Mucosa of descending colon (tissue), 3 donors: ENCODE measurements around the gene HARBI1. TPM values are rescaled to one million over a fixed set of nuclear protein-coding genes. Genes with fewer than 3 reads are reported as not detected.

Experiments used
- ATAC-seq: fragments of 200-7000 bp; cut with Tn5 transposase; one replicate; pipeline ENCODE4 v1.9.1; 2020; ENCODE audit warnings: mild to moderate bottlenecking, moderate library complexity
- DNase-seq, 3 donors: peaks; one replicate each; pipeline ENCODE4 v3.0.0-alpha.2; 2020
- H3K36me3 ChIP-seq: fragments of 200-600 bp; one replicate; pipeline ENCODE4 v1.8.0; 2021; ENCODE audit warnings: low read depth, mild to moderate bottlenecking
- H3K4me1 ChIP-seq: fragments of 200-600 bp; one replicate; pipeline ENCODE4 v1.8.0; 2021; ENCODE audit warnings: low read depth, mild to moderate bottlenecking
- H3K4me3 ChIP-seq: fragments of 200-600 bp; one replicate; pipeline ENCODE4 v1.8.0; 2021; ENCODE audit warnings: mild to moderate bottlenecking
- H3K9me3 ChIP-seq: fragments of 200-600 bp; one replicate; pipeline ENCODE4 v1.8.0; 2021; ENCODE audit warnings: mild to moderate bottlenecking
- intact Hi-C, 2 donors: fragments of 100-400 bp; cut with DNase I in 1 of 2; cut with micrococcal nuclease in 1 of 2; formaldehyde crosslinking; loops; one replicate each; pipeline versions ENCODE4 v1.11.0 to v1.11.1; 2022; cut with DNase I, micrococcal nuclease
- total RNA-seq, 3 donors: library from RNA; stranded (reverse); fragmentation: NEBNext Ultra II Directional in 2 of 3; extraction: Animal tissue kit (Norgen Biotek cat#: 25700) in 2 of 3; gene quantifications; one replicate each; pipeline versions ENCODE4 v1.2.1 to v1.2.4, GENCODE V29; 2021 to 2023
- TF ChIP-seq, protein P1 (sequence below): fragments of 200-600 bp; IDR thresholded peaks from one replicate; pipeline ENCODE4 v1.8.0; 2022; ENCODE audit warnings: antibody characterized with exemption, mild to moderate bottlenecking
- donor health status: DM: no; HTN: no; CAD: no; lungs with moderate emphysema.
- donor health status: DM: no; HTN: no; CAD: no.
- donor health status: DM: no; HTN: yes; CAD: no.

Gene HARBI1
- total RNA-seq, 3 donors from 2014 or later: 4.5 to 6.0 (median 5.7) TPM

DNA sequence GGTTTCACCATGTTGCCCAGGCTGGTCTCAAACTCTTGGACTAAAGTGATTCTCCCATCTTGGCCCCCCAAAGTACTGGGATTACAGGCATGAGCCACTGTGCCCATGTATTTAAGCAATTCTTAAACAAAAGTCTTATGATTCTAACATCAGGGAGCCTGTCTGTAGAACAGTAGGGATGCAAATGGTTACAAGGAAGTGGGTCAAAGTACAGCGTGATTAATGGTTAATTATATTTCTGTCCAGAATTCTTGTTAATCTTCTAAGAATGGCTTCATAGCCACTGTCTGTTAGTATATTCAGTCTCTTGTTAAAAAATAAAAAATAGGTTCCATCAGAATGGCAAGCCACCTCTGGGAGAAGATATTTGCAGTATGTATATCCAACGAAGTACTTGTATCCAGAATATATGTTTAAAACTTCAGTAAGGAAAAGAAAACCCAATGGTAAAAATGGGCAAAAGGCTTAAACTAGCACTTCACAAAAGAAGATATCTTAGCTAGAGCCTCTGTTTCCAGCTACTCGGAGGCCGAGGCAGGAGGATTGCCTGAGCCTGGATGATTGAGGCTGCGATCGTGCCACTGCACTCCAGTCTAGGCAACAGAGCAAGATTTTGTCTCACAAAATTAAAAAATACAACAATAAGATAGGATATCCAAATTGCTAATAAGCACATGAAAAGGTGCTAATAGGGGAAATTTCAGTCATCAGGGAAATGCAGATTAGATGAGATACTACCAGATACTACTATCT is 23.2 kb upstream of the HARBI1 start:
- no peaks in the 10 kb centered on the region for H3K36me3 ChIP-seq
- intact Hi-C loops: no loop called here
- H3K4me3 ChIP-seq: no peak overlapping the region
- DNase-seq (no peak), ATAC-seq (no peak)
- no peaks in the 10 kb centered on the region for H3K9me3 ChIP-seq
- TF ChIP-seq, protein P1, sequence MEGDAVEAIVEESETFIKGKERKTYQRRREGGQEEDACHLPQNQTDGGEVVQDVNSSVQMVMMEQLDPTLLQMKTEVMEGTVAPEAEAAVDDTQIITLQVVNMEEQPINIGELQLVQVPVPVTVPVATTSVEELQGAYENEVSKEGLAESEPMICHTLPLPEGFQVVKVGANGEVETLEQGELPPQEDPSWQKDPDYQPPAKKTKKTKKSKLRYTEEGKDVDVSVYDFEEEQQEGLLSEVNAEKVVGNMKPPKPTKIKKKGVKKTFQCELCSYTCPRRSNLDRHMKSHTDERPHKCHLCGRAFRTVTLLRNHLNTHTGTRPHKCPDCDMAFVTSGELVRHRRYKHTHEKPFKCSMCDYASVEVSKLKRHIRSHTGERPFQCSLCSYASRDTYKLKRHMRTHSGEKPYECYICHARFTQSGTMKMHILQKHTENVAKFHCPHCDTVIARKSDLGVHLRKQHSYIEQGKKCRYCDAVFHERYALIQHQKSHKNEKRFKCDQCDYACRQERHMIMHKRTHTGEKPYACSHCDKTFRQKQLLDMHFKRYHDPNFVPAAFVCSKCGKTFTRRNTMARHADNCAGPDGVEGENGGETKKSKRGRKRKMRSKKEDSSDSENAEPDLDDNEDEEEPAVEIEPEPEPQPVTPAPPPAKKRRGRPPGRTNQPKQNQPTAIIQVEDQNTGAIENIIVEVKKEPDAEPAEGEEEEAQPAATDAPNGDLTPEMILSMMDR: no peak
- H3K4me1 ChIP-seq: no peaks in the 10 kb centered on the region

- intact Hi-C loops: no loop called here
Observed at GRCh38 chr11:46639197-46639839, 22.3 kb upstream of the HARBI1 start.

DNA sequence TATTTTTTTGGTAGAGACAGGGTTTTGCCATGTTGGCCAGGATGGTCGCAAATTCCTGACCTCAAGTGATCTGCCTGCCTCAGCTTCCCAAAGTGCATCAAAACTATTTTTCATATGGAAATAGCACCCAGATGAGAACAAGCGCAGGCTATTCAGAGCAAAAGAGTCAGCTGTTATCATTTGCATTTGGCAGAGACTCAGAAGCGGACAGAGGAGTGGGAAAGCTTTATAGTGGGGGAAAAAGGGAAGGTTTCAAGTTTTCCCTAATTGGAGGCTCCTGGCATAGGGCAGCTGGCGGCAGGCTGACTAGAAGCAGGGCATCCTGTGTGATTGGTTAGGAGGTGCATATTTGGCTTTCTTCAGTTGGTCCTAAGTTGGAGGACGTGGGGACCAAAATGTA is 20.5 kb upstream of the HARBI1 start:
- DNase-seq (no peak), ATAC-seq (no peak)
- intact Hi-C loops: no loop called here
- Histone ChIP-seq H3K9me3 (no peaks in the 10 kb centered on the region), H3K4me1 (no peaks in the 10 kb centered on the region), H3K4me3 (no peak overlapping the region), H3K36me3 (no peaks in the 10 kb centered on the region)
- TF ChIP-seq, protein P1: no peak

More at GRCh38 chr11:46639197-46639839, 22.3 kb upstream of the HARBI1 start:
- DNase-seq: no peak
- no peaks in the 10 kb centered on the region for H3K4me1 ChIP-seq
- H3K36me3 ChIP-seq: no peaks in the 10 kb centered on the region
- no peak for ATAC-seq
- H3K4me3 ChIP-seq: no peak overlapping the region
- no peaks in the 10 kb centered on the region for H3K9me3 ChIP-seq
- TF ChIP-seq, protein P1: no peak

- Histone ChIP-seq H3K36me3 (no peaks in the 10 kb centered on the region), H3K4me3 (no peak overlapping the region), H3K9me3 (no peaks in the 10 kb centered on the region), H3K4me1 (no peaks in the 10 kb centered on the region)
- DNase-seq (no peak), ATAC-seq (no peak)
- TF ChIP-seq, protein P1: no peak
- intact Hi-C loops: no loop called here
Observed at GRCh38 chr11:46635557-46636139, 18.6 kb upstream of the HARBI1 start.

- no peak for ATAC-seq
- no peak for DNase-seq
- TF ChIP-seq, protein P1: no peak
- Histone ChIP-seq H3K4me3 (no peak overlapping the region), H3K9me3 (no peaks in the 10 kb centered on the region), H3K4me1 (no peaks in the 10 kb centered on the region), H3K36me3 (no peaks in the 10 kb centered on the region)
- intact Hi-C loops: no loop called here
Observed at GRCh38 chr11:46633291-46634217, 16.5 kb upstream of the HARBI1 start.
